HG03196 (cell line): ENCODE measurements around the gene BCAS3.

ENCODE experiments used
- ATAC-seq: cut with Tn5 transposase; IDR thresholded peaks from one replicate; pipeline ENCODE4 v1.9.1; 2021; ENCODE audit not compliant: unreplicated experiment

The BCAS3 gene

DNA sequence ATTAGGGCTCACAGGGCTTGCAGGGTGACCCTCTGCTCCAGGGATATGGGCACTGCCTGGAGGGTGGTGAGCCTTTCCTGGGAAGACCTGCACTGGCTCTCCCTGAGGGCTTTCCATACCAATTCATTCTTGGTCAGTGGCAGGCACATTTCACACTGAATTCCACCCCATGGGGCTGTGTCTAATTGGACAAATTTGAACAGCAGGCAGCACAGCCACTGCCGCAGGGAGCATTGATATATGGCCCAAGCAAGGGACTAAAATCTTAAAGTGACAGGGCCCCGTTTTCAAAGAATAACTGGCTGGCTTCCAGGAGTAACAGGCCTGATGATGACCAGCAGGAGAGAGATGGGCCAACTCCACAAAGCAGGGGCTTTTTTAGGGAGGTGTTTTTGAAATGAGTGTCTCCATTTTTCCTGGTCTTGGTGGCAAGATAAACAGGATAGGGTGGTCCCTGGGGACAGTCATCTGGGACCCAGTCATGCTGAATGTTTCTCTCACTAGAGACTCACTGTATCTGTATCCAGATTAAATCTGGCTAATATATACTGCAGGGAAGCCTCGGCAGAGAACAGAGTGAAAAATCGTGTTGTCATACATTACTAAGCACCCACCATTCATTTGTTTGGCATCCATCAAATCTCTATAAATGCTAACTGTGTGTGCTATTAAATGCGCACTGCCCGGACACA, 647.9 kb downstream of the BCAS3 start:
- no peak for ATAC-seq

DNA sequence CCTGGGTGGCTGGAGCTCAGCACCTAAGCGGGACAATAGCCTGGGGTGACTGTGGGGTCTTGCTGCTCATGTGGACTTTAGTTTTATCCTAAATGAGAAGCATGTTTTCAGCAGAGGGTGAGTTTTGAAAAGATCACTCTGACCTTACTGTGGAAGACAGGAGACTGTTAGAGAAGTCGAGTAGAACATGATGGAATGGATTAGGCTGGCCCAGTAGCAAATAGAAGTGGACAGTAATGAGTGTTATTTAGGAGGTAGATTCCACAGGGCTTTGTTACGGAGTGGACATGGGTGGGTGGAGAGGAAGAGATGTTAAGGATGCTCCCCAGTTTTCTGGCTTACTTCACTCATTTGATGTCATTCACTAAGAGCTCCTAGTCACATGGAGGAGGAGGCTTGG, 648.7 kb downstream of the BCAS3 start:
- no peak for ATAC-seq

DNA sequence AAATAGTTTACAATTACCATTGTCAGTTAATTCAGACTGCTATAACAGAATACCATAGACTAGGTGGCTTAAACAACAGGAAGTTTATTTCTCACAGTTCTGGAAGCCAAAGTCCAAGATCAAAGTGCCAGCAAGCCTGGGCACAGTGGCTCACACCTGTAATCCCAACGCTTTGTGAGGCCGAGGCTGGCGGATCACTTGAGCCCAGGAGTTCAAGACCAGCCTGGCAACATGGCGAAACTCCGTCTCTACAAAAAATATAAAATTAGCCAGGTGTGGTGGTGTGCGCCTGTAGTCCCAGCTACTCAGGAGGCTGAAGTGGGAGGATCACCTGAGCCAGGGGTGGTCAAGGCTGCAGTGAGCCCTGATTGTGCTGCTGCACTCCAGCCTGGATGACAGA, 650.7 kb downstream of the BCAS3 start:
- no peak for ATAC-seq

DNA sequence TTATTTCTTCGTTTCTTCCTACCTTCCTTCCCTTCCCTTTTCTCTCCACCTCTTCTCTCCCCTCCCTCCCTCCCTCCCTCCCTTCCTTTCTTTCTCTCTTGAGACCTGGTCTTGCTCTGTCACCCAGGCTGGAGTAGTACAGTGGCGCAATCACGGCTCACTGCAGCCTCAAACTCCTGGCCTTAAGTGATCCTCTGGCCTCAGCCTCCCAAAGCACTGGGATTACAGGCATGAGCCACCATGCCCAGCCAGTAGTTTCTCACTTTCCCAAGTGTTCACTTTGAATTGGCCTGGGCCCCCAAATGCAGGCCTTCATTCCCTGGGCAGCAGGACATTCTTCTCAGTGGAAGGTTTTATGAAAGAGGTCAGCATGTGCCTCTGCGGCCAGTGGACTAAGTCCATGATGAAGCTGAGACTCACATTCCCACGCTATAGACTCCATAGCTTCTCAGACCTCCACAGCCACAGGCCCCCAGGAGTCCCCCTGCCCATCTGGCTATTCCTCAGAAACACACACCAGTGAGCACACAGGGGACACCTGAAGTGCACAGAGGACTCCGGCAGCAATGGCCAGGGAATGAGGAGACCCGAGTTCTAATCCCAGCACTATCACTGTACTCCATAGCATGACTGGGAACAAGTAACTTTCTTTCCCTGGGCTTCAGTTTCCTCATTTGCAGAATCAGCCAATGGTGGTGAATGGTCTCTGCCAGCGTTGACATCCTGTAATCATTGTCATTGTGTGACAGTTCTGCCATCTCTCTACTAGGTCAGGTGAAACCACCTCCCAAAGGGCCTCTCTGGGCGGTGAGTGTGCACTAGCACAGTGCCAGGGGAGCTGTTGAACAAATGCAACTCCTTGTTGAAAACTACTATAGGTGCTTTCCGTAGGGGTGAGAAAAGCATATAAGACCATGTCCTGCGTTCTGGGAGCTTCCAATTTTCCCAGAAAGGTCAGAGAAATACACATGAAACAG, 652.8 kb downstream of the BCAS3 start:
- ATAC-seq, result no peak

DNA sequence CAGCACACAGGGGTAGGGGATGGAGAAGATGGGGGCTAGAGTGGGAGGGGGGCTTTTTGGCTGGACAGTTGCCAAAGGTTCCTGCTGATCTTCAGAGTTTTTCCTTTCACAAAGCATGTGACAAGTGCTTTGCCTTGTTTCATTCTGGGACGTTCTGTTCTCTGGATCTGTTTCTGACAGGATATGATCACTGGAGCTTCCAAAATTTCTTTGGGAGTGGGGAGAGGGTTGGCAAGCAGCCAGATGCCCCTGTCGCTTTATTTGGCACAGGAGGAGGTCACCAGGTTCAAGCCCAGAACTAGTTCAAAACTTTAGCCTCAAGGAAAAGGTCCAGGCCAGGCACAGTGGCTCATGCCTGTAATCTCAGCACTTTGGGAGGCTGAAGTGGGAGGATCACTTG, 653.5 kb downstream of the BCAS3 start:
- no peak for ATAC-seq

DNA sequence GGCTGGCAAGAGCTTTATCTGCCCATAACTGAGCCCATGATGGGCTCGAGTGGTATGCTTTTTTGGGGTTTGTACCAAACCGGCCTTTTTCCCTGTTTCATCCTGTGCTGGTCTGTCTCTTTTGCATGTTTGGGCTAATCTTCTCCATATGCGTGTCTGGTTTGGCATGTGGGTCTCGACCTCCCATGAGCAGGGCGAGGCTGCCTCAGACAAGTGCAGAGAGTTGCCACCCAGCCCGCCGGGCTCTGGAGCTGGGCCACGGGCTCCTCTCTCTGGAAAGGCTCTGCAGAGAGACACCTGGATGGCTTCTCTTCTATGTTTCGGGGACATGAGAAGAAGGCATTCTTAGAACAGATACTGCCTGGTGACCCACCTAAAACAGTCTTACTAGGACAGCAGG, 654.2 kb downstream of the BCAS3 start:
- ATAC-seq, result no peak

DNA sequence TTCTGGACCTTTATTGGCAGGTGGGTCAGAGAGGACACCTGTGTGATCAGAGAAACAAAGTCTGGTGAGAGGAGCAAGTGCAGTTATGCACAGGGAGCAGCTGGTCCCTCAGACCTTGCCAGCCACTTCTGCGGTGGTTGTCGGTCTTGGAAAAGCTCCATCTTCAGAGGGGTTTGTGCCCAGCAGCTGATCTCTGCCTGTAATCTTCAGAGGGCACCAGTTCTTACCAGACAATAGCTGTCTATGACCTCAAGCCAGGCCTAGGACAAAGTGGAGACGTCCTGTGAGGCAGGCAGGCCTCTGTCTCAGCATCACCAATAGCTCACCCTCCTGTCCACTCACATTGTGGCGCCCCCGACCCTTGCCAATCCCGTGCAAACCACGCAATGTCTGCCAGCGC, 655.5 kb downstream of the BCAS3 start:
- no peak for ATAC-seq

DNA sequence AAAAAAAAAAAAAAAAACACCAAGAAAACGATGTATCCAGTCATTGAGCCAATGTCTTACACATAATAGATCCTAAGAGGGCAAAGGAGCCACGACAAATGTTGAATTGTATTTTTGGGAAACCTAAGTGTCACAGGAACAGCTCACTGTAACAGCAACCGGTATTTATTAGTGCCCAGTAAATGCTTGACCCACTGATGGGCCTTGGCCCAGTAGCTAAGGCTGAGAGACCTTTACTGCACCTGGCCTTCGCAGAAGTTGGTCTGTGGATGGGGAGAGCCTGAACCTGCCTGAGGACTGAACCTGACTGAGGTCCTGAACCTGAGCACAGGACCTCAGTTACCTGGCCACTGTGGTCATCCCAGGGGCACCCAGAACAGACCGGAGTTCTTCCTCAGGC, 657.0 kb downstream of the BCAS3 start:
- ATAC-seq, result no peak

DNA sequence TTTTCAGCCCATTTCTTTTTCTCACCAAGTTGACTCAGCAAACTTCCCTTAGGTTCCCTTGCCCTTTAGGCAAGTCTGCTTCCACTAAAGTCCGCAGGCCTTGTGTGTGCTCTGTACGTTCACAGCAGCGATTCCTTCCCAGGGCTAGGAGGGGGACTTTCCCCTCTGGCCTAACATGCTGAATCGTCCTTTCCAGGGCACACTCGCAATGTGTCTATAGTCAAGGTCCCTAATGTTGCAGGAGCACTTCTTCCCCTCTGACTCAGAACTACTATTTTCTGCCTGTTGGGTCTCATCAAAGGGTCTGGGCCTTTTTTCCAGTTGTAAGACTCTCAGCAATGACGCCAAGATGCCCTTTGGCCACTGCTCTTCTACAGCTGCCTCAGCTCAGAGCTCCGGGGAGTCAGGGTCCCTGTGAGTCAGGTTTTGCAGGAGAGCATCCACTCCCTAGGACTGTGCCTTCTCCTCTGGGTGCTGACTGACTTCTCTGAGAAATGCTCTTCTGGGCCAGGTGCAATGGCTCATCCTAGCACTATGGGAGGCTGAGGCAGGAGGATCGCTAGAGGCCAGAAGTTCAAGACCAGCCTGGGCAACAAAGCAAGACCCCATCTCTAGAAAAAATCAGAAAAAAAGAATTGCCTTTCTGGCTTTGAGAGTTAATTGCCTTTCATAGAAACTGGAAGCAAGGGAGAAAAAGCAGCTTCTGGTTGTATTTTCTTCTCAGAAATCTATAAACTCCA, 657.6 kb downstream of the BCAS3 start:
- ATAC-seq, result no peak

DNA sequence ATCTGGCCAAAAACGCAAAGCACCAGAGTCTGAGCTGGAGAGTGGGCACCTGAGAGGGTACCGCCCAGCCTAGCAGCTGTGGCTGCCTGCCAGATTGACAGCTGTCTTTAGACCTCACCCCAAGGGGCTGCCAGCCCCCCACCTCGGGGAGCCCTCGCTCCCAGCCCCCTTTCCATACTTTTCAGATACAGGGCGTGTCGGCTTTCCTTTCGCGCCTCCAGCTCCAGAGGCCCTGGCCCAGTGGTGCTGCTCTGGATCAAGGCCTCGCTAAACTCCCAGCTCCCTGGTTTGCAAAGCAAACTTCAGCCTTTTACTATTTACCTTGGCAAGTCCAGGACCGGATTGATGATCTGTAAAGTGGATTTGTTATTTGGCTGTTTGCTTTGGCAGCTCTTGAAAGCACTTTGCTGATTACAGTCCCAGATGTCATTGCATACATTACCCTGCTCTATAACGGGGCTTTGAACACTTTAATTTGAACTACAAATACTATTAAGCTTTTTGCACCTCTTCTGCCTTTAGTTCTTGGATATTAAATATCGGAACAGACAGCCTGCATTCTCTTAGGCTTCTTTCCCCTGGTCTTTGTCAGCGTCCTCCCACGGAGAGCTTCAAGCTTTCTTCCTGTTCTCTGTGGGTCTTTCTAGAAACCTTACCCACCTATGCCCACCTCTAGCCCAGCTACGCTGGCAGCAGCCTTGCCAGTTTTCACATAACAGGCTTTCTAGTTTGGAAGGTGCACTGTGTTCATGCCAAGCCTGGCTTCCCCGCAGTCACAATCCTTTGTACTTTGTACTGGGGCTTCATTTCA, 658.4 kb downstream of the BCAS3 start:
- ATAC-seq, result no peak

DNA sequence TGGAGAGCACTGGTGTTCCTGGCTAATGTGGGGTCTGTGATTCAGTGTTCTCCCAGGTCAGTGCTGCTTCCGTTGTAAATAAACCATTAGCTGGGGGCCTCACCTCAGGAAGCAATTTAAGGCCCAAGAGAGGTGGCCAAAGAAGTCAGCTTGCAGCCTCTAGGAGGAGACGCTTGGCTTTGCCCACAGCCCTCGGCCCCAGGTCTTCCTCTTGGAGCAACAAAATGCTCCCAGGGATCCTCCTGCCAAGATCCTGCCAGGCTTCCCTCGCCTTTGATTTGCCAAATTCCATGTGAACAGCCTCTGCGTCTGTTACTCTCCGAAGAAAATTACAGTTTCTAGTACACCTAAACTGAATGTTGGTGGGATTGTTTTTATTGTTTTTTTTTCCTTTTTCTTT, 659.6 kb downstream of the BCAS3 start:
- ATAC-seq, result no peak

DNA sequence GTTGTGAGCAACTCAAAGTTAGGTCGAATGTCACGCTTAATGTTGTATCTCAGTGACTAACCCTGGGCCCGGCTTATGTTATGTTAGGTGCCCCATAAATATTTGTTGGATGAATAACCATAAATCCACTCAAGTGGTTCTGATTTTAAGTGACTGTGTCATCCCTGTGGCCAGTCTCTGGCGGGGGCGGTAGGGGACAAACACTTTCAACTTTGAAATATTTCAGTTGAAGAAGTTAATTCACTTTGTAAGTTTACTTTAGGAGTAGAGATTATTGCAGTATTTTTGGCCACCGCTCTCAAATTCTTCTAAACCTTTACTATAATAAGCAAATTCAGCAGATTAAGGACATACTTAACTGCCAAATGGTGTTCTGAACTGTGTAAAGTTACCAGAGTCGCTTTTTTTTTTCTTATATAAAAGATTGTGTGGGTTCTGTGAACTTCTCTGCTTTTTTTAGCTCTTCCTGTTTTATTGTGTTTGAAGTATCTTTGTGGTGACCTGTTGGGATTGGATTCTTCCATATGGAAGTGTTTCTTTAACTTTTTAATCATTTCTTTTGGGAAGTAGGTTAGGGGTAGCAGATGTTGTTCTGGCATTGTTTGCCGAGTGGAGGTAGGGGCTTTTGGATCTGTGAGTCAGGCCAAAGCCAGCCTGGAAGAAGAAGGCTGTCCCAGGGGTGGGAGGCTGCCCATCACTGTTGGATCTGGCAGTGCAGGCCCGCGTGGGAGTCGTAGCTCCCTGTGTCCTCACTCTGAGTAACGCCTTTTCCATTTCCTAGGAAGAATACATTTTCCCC, 660.5 kb downstream of the BCAS3 start:
- ATAC-seq, result no peak

DNA sequence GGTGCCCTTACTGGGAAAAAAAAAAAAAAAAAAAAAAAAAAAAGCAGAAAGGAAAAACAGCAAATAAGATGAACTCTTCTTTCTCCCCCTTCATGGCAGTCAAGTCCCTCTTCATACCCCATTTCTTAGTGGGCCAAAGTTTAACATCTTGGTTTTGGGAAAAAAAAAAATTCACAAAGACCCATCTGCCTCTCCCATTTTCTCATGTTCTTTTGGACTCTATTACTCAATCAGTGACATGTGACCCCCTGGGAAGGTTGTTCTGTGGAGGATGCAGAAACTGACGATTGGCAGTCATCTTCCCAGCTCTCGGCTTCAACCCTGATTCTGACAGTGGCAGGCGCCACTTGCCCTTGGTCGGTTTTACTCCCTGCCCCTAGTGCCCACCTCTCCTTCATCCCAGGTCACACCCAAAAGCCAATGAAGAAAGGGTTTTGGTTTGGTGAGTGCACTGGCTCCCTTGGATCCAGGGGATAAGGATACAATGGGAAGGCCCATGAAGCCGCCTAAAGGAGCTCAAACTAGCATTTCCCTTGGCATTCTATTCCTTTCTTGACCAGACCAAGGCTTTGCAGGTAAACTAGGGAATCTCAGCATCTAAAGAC, 661.3 kb downstream of the BCAS3 start:
- no peak for ATAC-seq

DNA sequence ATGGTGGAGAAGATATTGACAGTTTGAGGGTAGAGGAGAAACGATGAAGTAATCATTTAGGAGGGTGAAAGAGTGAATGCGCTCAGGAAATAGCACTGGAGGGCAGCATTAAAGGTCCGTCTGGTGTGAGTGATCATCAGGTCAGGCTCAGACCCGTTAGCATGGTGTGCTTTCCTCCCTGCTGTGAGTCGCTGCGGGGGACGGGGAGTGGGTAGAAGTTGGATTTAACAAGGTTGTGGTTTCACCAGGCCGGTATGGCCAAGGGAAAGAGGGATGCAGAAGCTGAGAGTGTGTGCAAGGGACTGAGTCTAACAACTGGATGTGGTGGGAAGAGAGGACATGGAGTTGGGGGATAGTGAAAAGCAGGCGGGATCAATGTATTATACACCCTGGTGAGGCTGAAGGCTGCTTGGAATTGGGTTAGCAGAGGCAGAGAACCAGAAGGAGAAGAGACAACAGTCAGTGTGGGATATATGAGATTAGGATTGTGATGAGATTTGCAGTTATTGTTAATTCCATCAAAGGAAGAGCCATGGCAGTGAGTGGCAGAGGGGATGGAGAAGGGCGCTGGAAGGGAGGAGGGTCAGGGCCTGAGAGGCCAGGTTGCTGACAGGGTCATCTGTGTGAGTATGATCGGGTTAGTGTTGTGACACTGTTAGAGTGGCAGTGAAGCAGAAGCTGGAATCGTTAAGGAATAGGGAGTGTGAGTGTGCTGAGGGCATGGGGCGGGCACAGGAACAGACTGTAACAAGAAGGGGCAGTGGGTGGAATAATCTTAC, 663.0 kb downstream of the BCAS3 start:
- no peak for ATAC-seq

DNA sequence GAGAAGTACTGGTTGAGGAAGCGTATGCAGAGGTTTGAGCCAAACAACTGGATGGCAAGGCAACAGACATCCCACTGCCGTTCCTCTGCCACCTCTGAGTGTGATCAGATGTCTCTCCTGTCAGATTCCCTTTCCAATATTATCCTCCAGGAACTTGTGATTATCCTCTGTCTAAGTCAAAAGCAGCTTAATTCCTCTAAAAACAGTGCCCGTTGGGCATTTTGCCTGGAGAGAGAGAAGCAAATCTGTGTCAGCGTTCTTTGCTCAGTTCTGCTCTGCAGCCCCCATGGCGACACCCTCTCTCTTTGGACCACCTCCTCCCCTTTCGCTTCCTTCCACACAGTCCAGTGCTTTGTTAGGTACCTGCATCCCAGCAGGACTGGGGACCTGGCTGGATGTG, 665.9 kb downstream of the BCAS3 start:
- ATAC-seq, result no peak

DNA sequence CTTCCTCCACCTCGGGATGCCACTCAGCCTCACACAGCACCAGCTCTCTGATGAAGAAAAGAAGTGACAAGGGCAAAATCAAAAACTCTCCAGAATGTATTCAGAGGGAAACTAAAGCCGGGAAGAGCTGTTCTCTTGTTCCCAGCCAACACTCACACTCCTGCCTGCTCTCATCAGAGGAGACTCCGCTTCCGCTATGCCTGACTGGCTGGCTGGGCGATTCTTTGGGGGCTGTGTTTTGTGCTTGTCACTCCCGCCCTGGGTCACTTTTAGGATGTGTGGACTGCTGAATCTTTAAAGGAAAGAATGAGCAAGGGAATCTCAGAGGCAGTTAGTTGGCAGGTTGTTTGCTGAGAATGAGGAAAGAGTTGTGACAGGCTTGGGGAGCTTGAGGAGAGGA, 667.4 kb downstream of the BCAS3 start:
- ATAC-seq, result no peak

DNA sequence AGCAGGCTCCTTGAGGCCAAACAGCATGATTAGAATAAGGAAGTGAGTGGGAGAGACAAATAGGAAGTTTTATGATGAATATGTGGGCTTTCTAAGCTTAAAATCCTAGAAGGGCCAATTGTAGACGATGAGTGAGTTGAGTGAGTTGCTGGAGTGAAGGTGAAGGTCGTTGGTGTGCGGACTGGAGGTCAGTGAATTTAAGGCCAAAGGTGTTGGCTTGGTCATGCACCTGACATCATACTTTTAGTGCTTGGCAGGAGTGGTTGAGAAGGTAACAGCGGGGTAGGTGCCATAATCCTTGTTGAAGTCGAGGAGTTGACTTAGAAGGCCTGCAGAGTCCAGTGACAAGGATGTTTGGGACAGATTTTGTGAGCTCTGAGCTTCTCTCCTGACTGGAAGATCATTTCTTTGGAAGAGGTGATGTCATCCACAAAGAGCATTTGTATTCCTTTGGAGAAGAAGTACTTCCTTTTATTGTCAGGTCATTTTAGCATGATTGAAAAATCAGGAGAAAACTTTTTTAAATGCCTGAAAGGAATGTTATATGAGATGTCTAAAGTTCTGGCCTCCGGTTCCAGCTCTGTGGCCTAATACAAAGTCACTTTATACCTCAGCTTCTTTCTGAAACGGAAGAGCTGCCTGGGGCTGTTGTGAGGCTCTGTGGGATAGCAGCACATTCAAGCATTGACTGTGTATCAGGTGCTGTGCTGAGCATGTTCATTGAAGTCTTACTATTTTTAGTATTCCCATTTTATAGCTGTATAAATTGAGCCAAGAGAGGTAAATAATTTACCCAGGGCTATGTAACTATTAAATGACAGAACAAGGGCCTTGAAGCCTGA, 668.4 kb downstream of the BCAS3 start:
- ATAC-seq, result no peak

DNA sequence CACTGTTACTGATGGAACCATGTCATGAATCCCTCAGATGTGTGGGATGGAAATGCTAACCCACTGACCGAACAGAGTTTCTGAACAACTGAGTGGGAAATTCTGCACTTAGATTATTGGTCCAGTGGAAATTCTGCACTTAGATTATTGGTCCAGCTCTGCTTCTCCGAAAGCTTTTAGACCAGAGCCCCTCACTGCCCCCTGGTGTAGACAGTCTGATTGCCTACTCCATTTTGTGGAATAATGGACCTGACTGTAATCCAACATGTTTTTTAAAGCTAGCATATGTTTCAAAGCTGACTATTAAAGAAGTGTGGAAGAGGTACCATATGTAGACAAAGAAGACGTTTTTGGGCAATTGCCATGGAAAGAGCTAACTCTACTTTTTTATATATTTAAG, 671.7 kb downstream of the BCAS3 start:
- no peak for ATAC-seq
